A673 (cell line): ENCODE data around the gene KLF7. TPM values are rescaled to one million over a fixed set of nuclear protein-coding genes. Genes with fewer than 3 reads are reported as not detected.
A peak's percentile ranks its signal among the peaks of the same experiment; 100 is the strongest.

Experiments
- BruUV-seq: library from RNA; stranded (reverse); fragments of 400-500 nt; replicated peaks from 2 replicates; lab custom pipeline; 2021; lab: Mats Ljungman, UMichigan
- CTCF ChIA-PET: fragments of 300-600 bp; sonication (Branson Sonifier 250); formaldehyde crosslinking; loops from one replicate; lab custom pipeline; 2022; ENCODE audit warnings: antibody characterized with exemption; lab: Charles Lee
- POLR2A ChIA-PET: fragments of 300-600 bp; sonication (Branson Sonifier 250); formaldehyde crosslinking; loops from one replicate; lab custom pipeline; 2022; ENCODE audit warnings: antibody characterized with exemption; ENCODE audit not compliant: low non-redundant PET; lab: Charles Lee
- DNase-seq: peaks from one replicate; pipeline ENCODE4 v3.0.0-alpha.2; 2015; ENCODE audit warnings: low spot score
- H3K27ac ChIP-seq: fragments of 200-600 bp; sonication (generic); 2 replicates; pipeline ENCODE4 v1.5.1; 2016; ENCODE audit warnings: mixed run types, low read depth, mild to moderate bottlenecking, mixed read lengths, antibody characterized with exemption, low read length; ENCODE audit not compliant: poor library complexity, severe bottlenecking
- H3K27me3 ChIP-seq: fragments of 200-600 bp; sonication (generic); replicated peaks from 2 replicates; pipeline ENCODE4 v1.6.1; 2017; ENCODE audit warnings: mixed run types, low read depth, mild to moderate bottlenecking, mixed read lengths, antibody characterized with exemption, low read length; ENCODE audit not compliant: insufficient read depth, poor library complexity
- H3K36me3 ChIP-seq: fragments of 200-600 bp; sonication (generic); 2 replicates; pipeline ENCODE4 v1.6.1; 2016; ENCODE audit warnings: mixed run types, mild to moderate bottlenecking, mixed read lengths, antibody characterized with exemption, low read length; ENCODE audit not compliant: insufficient read depth, poor library complexity, severe bottlenecking
- H3K4me1 ChIP-seq: fragments of 200-600 bp; sonication (generic); 2 replicates; pipeline ENCODE4 v1.6.1; 2017; ENCODE audit warnings: mixed run types, mild to moderate bottlenecking, mixed read lengths, antibody characterized with exemption, low read length; ENCODE audit not compliant: insufficient read depth, poor library complexity, severe bottlenecking
- H3K4me3 ChIP-seq: fragments of 200-600 bp; sonication (generic); 2 replicates; pipeline ENCODE4 v1.5.1; 2016; ENCODE audit warnings: low read depth, mixed run types, mild to moderate bottlenecking, mixed read lengths, low read length; ENCODE audit not compliant: poor library complexity, severe bottlenecking
- H3K9me3 ChIP-seq: fragments of 200-600 bp; sonication (generic); 2 replicates; pipeline ENCODE4 v1.6.1; 2016; ENCODE audit warnings: mixed run types, low read depth, mild to moderate bottlenecking, mixed read lengths, antibody characterized with exemption, low read length; ENCODE audit not compliant: poor library complexity, severe bottlenecking
- EZH2 ChIP-seq: fragments of 200-600 bp; sonication (generic); IDR thresholded peaks from 2 replicates; pipeline ENCODE4 v1.6.1; 2017; ENCODE audit warnings: borderline replicate concordance, low read depth, mild to moderate bottlenecking, mixed read lengths, antibody characterized with exemption, low read length; ENCODE audit not compliant: poor library complexity, severe bottlenecking
- intact Hi-C: fragments of 100-400 bp; cut with micrococcal nuclease; formaldehyde crosslinking; loops from one replicate; pipeline ENCODE4 v1.10.0; 2022; ENCODE audit not compliant: unreplicated experiment
- total RNA-seq: library from RNA; stranded (reverse); gene quantifications from 2 replicates; pipeline ENCODE4 v1.2.3, GENCODE V29; 2021
- TF ChIP-seq, protein P1 (sequence below): fragments of 300-800, 200-600 bp; sonication (generic); conservative IDR thresholded peaks from 2 replicates; pipeline ENCODE4 v1.5.1; 2017; ENCODE audit warnings: low read depth, mild to moderate bottlenecking, antibody characterized with exemption, low read length, moderate library complexity, mixed read lengths

The KLF7 gene
- total RNA-seq, 1 experiment from 2014 or later: 16.4 TPM

DNA sequence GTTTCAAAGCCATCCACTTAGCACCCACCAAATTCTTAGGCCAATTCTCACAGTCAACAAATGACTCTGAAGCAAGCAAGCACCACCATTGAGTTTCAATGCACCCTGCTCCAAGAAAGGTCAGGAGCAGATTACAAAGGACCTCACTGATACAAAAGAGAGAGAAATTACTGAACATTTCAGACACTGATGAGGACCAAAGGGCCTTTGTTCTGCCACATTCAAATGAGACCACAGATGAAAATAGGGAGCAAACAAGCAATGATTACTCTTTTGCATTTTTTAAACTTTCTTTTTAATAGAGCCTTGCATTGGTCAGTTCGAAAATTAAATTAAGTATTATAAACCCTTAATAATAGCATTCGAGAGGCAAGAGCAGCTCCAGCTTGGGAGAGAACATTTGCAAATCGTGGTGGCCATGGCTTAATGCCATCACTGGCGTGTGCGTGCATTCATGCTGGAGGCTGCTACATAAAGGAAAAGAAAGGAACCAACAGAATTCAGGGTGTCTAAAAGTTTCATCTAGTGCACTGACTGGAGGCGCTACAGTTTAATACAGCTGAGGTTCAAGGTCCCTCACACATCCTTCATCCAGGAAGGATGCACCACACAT lies 87.5 kb downstream of the KLF7 start:
- H3K4me1 ChIP-seq: peaks cover 18% of the 10 kb centered on the region
- no peak for DNase-seq
- POLR2A ChIA-PET: no interaction called here
- TF ChIP-seq EZH2: no peak
- TF ChIP-seq, protein P1, sequence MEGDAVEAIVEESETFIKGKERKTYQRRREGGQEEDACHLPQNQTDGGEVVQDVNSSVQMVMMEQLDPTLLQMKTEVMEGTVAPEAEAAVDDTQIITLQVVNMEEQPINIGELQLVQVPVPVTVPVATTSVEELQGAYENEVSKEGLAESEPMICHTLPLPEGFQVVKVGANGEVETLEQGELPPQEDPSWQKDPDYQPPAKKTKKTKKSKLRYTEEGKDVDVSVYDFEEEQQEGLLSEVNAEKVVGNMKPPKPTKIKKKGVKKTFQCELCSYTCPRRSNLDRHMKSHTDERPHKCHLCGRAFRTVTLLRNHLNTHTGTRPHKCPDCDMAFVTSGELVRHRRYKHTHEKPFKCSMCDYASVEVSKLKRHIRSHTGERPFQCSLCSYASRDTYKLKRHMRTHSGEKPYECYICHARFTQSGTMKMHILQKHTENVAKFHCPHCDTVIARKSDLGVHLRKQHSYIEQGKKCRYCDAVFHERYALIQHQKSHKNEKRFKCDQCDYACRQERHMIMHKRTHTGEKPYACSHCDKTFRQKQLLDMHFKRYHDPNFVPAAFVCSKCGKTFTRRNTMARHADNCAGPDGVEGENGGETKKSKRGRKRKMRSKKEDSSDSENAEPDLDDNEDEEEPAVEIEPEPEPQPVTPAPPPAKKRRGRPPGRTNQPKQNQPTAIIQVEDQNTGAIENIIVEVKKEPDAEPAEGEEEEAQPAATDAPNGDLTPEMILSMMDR: no peak
- H3K36me3 ChIP-seq: no peaks in the 10 kb centered on the region
- H3K27ac ChIP-seq: no peak overlapping the region
- H3K27me3 ChIP-seq: no peaks in the 10 kb centered on the region
- no TSS peak for BruUV-seq
- no peak overlapping the region for H3K4me3 ChIP-seq
- CTCF ChIA-PET: no interaction called here
- no peaks in the 10 kb centered on the region for H3K9me3 ChIP-seq
- intact Hi-C loops: loop anchor here (10.0 kb wide), 1 partner anchor 87 kb away; the partner anchor contains the start of gene KLF7

DNA sequence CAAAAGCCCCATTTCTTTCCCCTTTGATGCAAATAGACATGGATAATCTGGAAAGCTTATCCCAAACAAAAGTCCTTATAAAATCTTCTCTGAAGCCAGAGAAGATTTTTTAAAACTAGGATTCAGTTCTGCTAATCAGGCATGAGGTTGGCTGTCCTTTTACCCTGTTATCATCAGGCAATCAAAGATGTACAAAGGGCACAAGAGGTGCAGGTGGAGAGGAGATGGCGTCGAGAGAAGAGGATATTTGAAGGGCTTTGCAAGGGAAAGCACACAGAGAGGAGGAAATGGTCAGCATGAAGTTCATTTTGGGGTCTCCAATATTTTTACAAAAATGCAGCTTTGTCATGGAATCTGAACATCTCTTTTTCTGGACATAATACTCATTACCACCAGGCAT lies 88.5 kb downstream of the KLF7 start:
- H3K27me3 ChIP-seq: no peaks in the 10 kb centered on the region
- TF ChIP-seq, protein P1: no peak
- no TSS peak for BruUV-seq
- peaks cover 18% of the 10 kb centered on the region for H3K4me1 ChIP-seq
- POLR2A ChIA-PET: no interaction called here
- no peak overlapping the region for H3K27ac ChIP-seq
- CTCF ChIA-PET: no interaction called here
- H3K4me3 ChIP-seq: no peak overlapping the region
- H3K36me3 ChIP-seq: no peaks in the 10 kb centered on the region
- H3K9me3 ChIP-seq: no peaks in the 10 kb centered on the region
- intact Hi-C loops: loop anchor here (10.0 kb wide), 1 partner anchor 88 kb away; the partner anchor contains the start of gene KLF7
- no peak for DNase-seq

- H3K36me3 ChIP-seq: no peaks in the 10 kb centered on the region
- H3K4me3 ChIP-seq: no peak overlapping the region
- H3K4me1 ChIP-seq: peaks cover 18% of the 10 kb centered on the region
- CTCF ChIA-PET: no interaction called here
- POLR2A ChIA-PET: interaction anchor here (0.6 kb wide), 1 partner anchor 11 kb away, joined by 6 read pairs; no protein-coding TSS in a partner anchor
- BruUV-seq: no TSS peak
- no peaks in the 10 kb centered on the region for H3K27me3 ChIP-seq
- no peak overlapping the region for H3K27ac ChIP-seq
- TF ChIP-seq EZH2: no peak
- TF ChIP-seq, protein P1: no peak
- intact Hi-C loops: loop anchor here (10.0 kb wide), 1 partner anchor 89 kb away; the partner anchor contains the start of gene KLF7
- peak; percentile 43 for DNase-seq
- H3K9me3 ChIP-seq: no peaks in the 10 kb centered on the region
Measured at GRCh38 chr2:207075456-207075855, 90.3 kb downstream of the KLF7 start.
